GM18508 (cell line): ENCODE results near the gene SERPINA1.
"Not testable (repeated sequence)": the region's sequence is repeated elsewhere in the genome, so short reads cannot be mapped to it uniquely, and the experiment has no call there.

Experiments
- ATAC-seq: cut with Tn5 transposase; IDR thresholded peaks from one replicate; pipeline ENCODE4 v1.9.1; 2021; ENCODE audit warnings: moderate number of reproducible peaks; ENCODE audit not compliant: insufficient read depth, unreplicated experiment

The SERPINA1 gene

GRCh38 chr14:94388384-94389103 lies at the start of gene SERPINA1:
TSS of gene SERPINA1 (minus strand) at chr14:94388602. CDS start at chr14:94383237, 5,365 bp downstream.
- no peak for ATAC-seq

- ATAC-seq = no peak
Measured at GRCh38 chr14:94428610-94429009, 40.2 kb upstream of the SERPINA1 start.

GRCh38 chr14:94427016-94427613 lies 38.7 kb upstream of the SERPINA1 start:
- ATAC-seq = no peak

- no peak for ATAC-seq
Measured at GRCh38 chr14:94426526-94426925, 38.1 kb upstream of the SERPINA1 start.

GRCh38 chr14:94424371-94424770 lies 36.0 kb upstream of the SERPINA1 start:
- no peak for ATAC-seq

GRCh38 chr14:94423453-94424056 lies 35.2 kb upstream of the SERPINA1 start:
- ATAC-seq = no peak

- no peak for ATAC-seq
Measured at GRCh38 chr14:94421316-94421715, 32.9 kb upstream of the SERPINA1 start.

- ATAC-seq = not testable (repeated sequence)
Measured at GRCh38 chr14:94417497-94418205, 29.2 kb upstream of the SERPINA1 start.

- no peak for ATAC-seq
Measured at GRCh38 chr14:94412671-94413638, 24.6 kb upstream of the SERPINA1 start.

GRCh38 chr14:94411638-94412037 lies 23.2 kb upstream of the SERPINA1 start:
- ATAC-seq = no peak

GRCh38 chr14:94409430-94409829 lies 21.0 kb upstream of the SERPINA1 start:
- ATAC-seq = not testable (repeated sequence)

GRCh38 chr14:94408546-94409095 lies 20.2 kb upstream of the SERPINA1 start:
- ATAC-seq = no peak

- no peak for ATAC-seq
Measured at GRCh38 chr14:94407906-94408305, 19.5 kb upstream of the SERPINA1 start.

GRCh38 chr14:94406910-94407309 lies 18.5 kb upstream of the SERPINA1 start:
- no peak for ATAC-seq

- ATAC-seq = no peak
Measured at GRCh38 chr14:94405486-94405885, 17.1 kb upstream of the SERPINA1 start.

- no peak for ATAC-seq
Measured at GRCh38 chr14:94404561-94404960, 16.2 kb upstream of the SERPINA1 start.

- ATAC-seq = no peak
Measured at GRCh38 chr14:94403312-94403932, 15.0 kb upstream of the SERPINA1 start.

GRCh38 chr14:94401083-94401482 lies 12.7 kb upstream of the SERPINA1 start:
- no peak for ATAC-seq

GRCh38 chr14:94400422-94400841 lies 12.0 kb upstream of the SERPINA1 start:
- ATAC-seq = no peak
